SIG-M5 treated with dmso at 0.1 percent for 504 hours (cell line): ENCODE results near the gene KCTD5.
"Not testable (repeated sequence)": the region's sequence is repeated elsewhere in the genome, so short reads cannot be mapped to it uniquely, and the experiment has no call there.

Experiments
- DNase-seq: peaks from one replicate; lab custom pipeline; 2025; ENCODE audit not compliant: unreplicated experiment; lab: John Stamatoyannopoulos, UW

Gene KCTD5

GRCh38 chr16:2696601-2697250 lies 14.4 kb downstream of the KCTD5 start:
- not testable (repeated sequence) for DNase-seq

GRCh38 chr16:2697401-2697948 lies 15.2 kb downstream of the KCTD5 start:
- DNase-seq: no peak

GRCh38 chr16:2698103-2698870 lies 16.0 kb downstream of the KCTD5 start:
- DNase-seq: no peak

GRCh38 chr16:2698965-2699750 lies 16.8 kb downstream of the KCTD5 start:
- no peak for DNase-seq

- DNase-seq: no peak
Observed at GRCh38 chr16:2699791-2700600, 17.7 kb downstream of the KCTD5 start.

DNA sequence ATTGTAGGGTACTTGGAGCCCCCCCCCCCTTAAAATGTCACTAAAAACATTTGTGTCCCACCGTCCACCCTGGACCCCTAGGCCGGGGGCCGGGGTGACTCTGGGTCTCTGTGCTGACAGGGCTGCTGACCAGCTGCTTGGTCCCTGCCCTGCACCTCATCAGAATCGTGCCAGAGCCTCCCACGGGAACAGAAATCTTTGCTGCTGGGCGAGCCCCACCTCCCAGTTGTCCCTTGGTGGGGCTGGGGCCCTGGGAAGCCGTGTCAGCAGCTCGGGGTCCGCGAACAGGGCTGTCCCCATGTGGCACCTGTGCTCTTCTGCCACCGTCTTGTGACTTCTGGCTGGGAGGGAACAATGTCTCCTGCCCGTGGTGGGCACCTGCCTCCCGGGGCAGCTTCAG lies 18.5 kb downstream of the KCTD5 start:
- no peak for DNase-seq

DNA sequence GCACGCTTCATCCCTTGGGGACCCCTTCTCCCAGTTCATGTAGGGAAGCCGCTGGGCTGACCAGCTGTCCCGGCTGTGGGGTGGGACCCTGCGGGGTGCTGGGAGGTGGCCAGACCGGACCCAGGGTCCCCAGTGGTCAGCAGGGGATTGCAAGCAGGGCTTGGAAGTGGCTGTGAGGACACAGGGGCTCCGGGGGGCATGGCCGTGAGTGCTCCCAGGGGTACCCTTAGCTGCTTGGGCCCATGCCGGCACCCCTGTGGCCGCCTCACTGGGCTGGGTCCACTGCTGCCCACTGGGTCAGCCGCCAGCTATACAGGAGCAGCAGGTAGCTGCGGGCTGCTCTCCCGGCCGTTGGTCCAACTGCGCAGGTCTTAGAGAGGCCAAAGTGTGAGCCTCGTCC lies 18.9 kb downstream of the KCTD5 start:
- DNase-seq: no peak

DNA sequence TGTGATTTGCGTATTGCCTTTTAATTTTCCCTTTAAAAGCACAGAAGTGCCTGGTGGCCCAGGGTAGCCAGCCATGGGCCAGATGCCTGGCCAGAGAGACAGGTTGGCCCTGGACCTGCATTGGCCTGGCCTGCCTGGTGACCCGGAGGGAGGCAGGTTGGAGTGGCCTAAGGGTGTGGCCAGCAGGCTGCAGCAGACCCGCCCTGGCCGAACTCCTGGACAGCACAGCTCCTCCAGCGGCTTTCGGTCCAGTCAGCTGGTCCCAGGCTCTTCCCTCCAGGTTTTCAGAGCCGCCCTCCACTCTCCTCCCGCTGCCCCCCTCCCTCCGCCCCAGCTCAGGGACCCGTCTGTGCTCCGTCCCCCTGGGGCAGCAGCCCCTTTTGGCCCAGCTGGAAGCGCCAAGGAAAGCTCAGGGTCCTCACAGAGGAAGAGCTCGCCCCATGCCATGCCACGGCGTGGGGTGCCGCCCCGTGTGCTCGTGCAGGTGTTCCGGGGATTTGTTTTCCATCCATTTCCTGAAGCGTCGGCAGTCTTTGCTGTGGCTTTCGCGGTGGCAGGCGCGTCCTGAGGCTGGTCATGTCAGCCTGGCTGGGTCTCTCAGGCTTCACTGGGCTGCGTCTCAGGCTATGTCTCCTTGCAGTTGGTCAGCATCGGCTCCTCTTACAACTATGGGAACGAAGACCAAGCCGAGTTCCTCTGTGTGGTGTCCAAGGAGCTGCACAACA lies 19.6 kb downstream of the KCTD5 start:
- DNase-seq: no peak

DNA sequence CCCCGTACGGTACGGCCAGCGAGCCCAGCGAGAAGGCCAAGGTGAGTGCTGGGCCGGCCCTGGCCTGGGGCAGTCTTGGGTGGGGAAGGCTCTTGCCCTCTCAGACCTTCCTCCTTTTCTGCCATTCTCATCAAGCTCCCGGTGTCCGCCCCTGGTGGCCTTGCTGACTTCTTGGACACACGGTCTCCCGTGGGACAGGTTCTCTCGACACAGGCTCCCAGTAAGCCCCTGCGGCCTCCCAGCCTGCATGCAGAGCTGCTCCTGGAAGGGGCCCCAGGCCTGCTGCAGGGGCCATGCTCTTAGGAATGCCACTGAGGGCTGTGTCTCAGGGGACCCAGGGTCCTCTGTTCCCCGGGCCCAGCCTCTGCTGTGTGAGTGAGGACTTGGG lies 20.1 kb downstream of the KCTD5 start:
- DNase-seq: no peak

GRCh38 chr16:2702871-2703745 lies 20.8 kb downstream of the KCTD5 start:
- DNase-seq: no peak

DNA sequence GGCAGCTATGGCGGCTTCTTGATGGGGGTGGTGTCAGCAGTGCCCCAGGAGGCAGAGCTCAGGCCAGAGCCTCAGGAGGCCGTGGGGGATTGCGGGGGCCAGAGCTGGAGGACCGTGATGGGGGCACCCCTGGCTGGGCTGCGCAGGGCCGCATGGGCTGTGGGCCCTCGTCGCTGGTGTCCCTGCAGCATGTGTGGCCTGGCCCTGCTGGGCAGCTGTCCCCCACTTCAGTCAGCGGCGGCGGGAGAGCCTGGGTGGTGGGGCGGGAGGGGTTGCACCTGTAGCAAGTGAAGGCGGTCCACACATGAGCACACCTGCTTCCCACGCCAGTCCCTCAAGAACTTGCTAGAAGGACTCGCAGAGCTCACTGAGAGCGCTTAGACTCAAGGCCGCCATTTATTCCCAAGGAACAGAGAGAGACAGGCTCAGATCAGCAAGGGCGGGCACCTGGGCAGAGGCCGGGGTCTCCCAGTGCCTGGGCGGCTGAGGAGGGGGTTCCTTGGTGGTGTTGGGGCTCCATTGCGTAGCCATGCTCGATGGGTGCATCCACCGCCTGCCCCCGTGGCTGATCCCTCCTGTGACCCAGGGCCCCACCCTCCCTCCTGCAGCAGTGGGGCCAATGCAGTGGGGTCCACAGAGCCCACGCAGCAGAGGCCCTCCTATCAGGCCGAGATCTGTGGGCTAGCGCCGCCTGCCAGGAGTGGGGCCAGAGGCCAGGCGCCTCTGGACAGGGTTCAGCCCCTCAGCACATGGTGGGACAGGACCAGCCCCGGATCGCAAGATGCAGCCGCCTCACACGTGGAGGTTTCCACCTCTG lies 22.1 kb downstream of the KCTD5 start:
- no peak for DNase-seq

- no peak for DNase-seq
Observed at GRCh38 chr16:2704983-2705275, 22.6 kb downstream of the KCTD5 start.

DNA sequence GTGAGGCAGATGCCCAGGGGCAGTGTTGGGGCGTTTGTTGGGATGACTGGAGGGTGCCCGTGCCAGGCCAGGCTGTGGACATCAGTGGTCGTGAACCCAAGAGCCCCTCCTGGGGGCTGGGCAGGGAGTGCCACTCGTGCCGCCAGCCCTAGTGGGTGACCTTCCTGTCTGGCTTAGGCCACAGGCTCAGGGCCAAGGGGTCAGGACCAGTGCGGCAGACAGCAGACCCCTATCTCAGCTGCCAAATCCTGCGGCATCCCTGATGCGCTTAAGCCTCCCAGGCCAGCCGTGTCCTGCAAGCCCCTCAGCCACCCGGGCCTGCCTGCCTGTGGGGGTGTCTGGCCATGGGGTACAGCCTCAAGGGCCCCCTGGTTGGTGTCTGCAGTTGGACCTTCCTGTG lies 23.0 kb downstream of the KCTD5 start:
- DNase-seq: no peak

DNA sequence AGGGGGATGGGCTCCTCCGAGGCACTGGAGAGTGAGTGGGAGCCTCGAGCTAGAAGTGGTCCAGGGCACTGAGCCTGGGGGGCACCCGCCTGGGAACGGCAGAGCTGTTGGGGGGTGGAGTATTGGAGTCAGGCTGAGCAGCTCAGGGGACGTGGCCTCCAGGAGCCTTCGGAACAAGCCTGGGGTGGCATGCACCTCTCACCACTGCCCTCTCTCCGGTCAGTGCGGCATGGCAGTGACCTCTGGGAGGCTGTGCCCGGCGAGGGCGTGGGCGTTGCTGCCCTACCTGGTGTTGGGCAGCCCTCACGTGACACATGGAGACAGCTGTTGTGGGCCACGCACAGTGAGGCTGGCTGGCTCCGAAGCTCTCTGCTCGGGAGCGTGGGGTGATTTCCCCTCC lies 23.8 kb downstream of the KCTD5 start:
- DNase-seq: no peak

- DNase-seq: no peak
Observed at GRCh38 chr16:2706611-2707311, 24.4 kb downstream of the KCTD5 start.

- no peak for DNase-seq
Observed at GRCh38 chr16:2707368-2708289, 25.3 kb downstream of the KCTD5 start.

GRCh38 chr16:2708290-2708639 lies 25.9 kb downstream of the KCTD5 start:
- no peak for DNase-seq
